ENCODE data around the gene NAT10. TPM values are rescaled to one million over a fixed set of nuclear protein-coding genes. Genes with fewer than 3 reads are reported as not detected.

The NAT10 gene
- total RNA-seq, 3 donors from 2014 or later: 29.6 to 34.4 (median 30.7) TPM

GRCh38 chr11:34120651-34121050, 15.2 kb downstream of the NAT10 start:
- DNase-seq (no peak), ATAC-seq (no peak)
- Histone ChIP-seq H3K4me1 (ENCODE audit: low read depth) (no peaks in the 10 kb centered on the region), H3K9me3 (no peaks in the 10 kb centered on the region), H3K36me3 (ENCODE audit: low read depth) (no peaks in the 10 kb centered on the region), H3K4me3 (no peak overlapping the region)
- no peak for TF ChIP-seq CTCF (IDR thresholded peaks at IDR 0.05)
- intact Hi-C loops (cut with DNase I, micrococcal nuclease): no loop called here

GRCh38 chr11:34124885-34125668, 19.6 kb downstream of the NAT10 start:
- TF ChIP-seq CTCF (IDR thresholded peaks at IDR 0.05): no peak
- DNase-seq (no peak), ATAC-seq (no peak)
- H3K9me3 ChIP-seq: no peaks in the 10 kb centered on the region
- H3K4me1 ChIP-seq (ENCODE audit: low read depth): no peaks in the 10 kb centered on the region
- intact Hi-C loops (cut with DNase I, micrococcal nuclease): no loop called here
- no peak overlapping the region for H3K4me3 ChIP-seq
- no peaks in the 10 kb centered on the region for H3K36me3 ChIP-seq (ENCODE audit: low read depth)

DNA sequence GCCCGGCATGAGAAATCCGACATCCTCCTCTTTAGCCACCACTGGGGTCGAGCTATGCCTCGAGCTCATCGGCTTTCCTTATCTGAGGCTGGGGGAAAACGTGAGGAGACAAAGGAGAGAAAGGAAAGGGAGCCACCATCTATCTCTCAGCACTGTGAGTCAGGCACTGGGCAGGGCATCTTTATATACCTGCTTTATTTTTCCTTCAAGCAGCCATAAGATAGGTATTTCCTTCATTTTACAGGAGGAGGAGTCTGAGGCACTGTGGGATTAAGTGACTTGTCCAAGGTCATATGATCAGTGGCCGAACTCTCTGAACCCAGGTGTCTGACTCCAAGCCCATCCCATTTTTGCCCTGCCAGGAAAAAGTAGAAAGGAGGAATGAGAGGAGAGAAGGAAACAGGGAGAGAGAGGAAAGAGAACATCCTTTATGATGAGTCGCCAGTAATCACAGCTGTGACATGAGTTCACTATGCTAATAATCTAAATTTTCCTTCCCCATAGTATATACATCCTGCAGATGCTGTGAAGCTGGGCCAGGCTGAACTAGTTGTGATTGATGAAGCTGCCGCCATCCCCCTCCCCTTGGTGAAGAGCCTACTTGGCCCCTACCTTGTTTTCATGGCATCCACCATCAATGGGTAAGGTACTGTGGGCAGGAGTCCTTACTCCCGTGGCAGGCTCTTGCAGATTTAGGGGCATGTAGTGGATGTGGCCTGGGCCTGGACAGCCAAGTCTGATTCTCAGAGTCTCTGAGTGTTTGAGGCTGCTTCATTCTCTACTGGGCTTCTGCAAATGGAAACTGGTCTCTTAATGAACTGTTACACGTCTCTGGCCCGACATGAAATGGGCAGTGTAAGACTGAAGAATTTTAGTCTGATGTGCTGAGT, 21.8 kb downstream of the NAT10 start:
- intact Hi-C loops (cut with DNase I, micrococcal nuclease): no loop called here
- H3K9me3 ChIP-seq: no peaks in the 10 kb centered on the region
- H3K4me1 ChIP-seq (ENCODE audit: low read depth): no peaks in the 10 kb centered on the region
- ATAC-seq: peak; percentile 28
- H3K36me3 ChIP-seq (ENCODE audit: low read depth): peaks cover 6% of the 10 kb centered on the region
- no peak overlapping the region for H3K4me3 ChIP-seq
- TF ChIP-seq CTCF (IDR thresholded peaks at IDR 0.05): no peak
- no peak for DNase-seq

DNA sequence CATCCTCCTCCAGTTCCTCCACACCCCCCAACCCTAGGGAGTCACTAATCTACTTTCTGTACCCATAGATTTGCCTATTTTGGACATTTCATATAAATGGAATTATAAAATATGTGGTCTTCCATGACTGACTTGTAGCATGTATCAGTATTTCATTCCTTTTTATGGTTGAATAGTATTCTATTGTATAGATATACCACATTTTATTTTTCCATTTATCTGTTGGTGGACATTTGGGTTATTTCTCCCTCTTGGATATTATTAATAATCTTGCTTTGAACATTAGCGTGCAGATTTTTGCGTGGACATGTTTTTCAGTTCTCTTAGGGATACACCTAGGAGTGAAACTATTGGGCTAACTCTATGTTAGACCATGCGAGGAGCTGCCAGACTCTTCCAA, 23.4 kb downstream of the NAT10 start:
- intact Hi-C loops (cut with DNase I, micrococcal nuclease): no loop called here
- no peak for ATAC-seq
- H3K9me3 ChIP-seq: no peaks in the 10 kb centered on the region
- no peak for DNase-seq
- peaks cover 6% of the 10 kb centered on the region for H3K36me3 ChIP-seq (ENCODE audit: low read depth)
- TF ChIP-seq CTCF (IDR thresholded peaks at IDR 0.05): no peak
- no peak overlapping the region for H3K4me3 ChIP-seq
- H3K4me1 ChIP-seq (ENCODE audit: low read depth): no peaks in the 10 kb centered on the region

DNA sequence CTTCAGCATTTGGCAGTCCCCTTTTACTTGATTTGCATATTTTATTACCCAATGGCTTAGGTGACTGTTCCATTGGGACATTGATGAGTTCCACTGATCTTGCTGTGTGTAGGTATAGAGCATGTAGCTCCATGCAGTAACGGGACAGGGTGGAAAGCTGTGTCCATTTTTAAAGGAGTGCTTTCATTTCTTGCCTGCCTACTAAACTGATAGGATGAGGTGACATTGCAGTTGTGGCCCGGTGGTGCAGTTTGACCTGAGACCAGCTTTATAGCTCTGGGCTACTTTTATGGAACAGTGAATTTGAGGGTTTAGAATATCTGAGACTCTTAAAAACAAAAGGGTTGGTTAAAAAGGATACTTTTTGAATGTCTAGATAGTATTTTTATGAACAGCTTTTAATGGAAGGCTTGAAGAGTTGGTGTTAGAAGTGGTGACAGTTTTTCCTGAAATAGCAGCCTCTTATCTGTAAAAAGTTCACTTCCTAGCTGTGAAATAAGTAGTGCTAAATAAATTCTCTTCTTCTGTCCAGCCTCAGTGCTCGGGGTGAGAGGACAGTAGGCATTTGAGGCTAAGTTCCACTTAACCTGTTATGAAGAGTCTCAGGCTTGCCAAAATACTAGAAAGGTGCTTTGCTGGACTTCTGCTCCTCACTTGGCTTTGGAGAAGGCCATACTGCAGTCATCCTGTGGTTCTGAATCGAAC, 27.0 kb downstream of the NAT10 start:
- ATAC-seq: no peak
- H3K4me1 ChIP-seq (ENCODE audit: low read depth): no peaks in the 10 kb centered on the region
- intact Hi-C loops (cut with DNase I, micrococcal nuclease): no loop called here
- H3K4me3 ChIP-seq: no peak overlapping the region
- DNase-seq: no peak
- H3K9me3 ChIP-seq: no peaks in the 10 kb centered on the region
- no peak for TF ChIP-seq CTCF (IDR thresholded peaks at IDR 0.05)
- peaks cover 14% of the 10 kb centered on the region for H3K36me3 ChIP-seq (ENCODE audit: low read depth)
